ENCODE results near the gene CYBRD1. TPM values are rescaled to one million over a fixed set of nuclear protein-coding genes. Genes with fewer than 3 reads are reported as not detected.

CYBRD1 gene
- total RNA-seq, 1 experiment from 2014 or later, result 45.6 TPM

- DNase-seq (ENCODE audit: low read depth, low spot score), result no peak
- in situ Hi-C loops (cut with HindIII; ENCODE audit: low pct_unique_long_range_greater_than_20kb, low sequenced_read_pairs), result no loop called here
These were observed 56.0 kb downstream of the CYBRD1 start for GRCh38 chr2:171578127-171578803.

DNA sequence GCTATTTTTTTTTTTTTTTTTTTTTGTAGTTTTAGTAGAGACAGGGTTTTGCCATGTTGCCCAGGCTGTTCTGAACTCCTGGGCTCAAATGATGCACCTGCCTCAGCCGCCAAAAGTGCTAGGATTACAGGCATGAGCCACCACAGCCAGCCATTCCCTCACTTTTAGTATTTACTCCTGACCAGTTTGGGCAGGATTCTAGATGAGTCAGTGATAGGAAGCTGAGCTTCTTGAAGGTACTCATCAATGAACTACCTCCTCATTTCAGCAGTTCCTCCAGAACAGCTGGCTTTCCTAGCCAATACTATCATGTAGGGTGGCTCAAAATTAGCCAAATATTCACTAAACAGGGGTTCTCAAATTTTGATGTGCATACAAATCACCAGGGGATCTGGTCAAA lies 57.2 kb downstream of the CYBRD1 start:
- in situ Hi-C loops (cut with HindIII; ENCODE audit: low pct_unique_long_range_greater_than_20kb, low sequenced_read_pairs), result no loop called here
- DNase-seq (ENCODE audit: low read depth, low spot score), result no peak

- DNase-seq (ENCODE audit: low read depth, low spot score), result no peak
- in situ Hi-C loops (cut with HindIII; ENCODE audit: low pct_unique_long_range_greater_than_20kb, low sequenced_read_pairs), result no loop called here
These were observed 61.3 kb downstream of the CYBRD1 start for GRCh38 chr2:171583566-171583965.

DNA sequence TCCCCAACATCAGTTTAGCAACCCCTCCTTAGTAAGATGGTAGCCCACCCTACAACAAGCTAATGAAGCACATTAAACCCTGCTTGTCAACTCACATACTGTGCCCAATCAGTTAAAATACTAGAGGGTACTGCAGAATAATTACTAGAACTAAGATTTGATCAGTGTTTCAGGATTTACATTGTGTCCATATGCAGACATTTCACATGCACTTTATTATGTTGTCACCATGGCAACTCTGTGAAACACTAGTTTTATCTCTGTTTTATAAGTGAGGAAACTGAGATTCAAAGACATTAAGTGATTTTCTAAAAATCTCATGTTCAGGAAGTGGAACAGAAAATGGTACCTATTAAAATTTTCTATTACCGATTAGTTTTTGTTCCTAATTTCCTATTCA lies 61.7 kb downstream of the CYBRD1 start:
- in situ Hi-C loops (cut with HindIII; ENCODE audit: low pct_unique_long_range_greater_than_20kb, low sequenced_read_pairs), result no loop called here
- DNase-seq (ENCODE audit: low read depth, low spot score), result no peak

- DNase-seq (ENCODE audit: low read depth, low spot score), result no peak
- in situ Hi-C loops (cut with HindIII; ENCODE audit: low pct_unique_long_range_greater_than_20kb, low sequenced_read_pairs), result no loop called here
These were observed 64.9 kb downstream of the CYBRD1 start for GRCh38 chr2:171587132-171587531.

DNA sequence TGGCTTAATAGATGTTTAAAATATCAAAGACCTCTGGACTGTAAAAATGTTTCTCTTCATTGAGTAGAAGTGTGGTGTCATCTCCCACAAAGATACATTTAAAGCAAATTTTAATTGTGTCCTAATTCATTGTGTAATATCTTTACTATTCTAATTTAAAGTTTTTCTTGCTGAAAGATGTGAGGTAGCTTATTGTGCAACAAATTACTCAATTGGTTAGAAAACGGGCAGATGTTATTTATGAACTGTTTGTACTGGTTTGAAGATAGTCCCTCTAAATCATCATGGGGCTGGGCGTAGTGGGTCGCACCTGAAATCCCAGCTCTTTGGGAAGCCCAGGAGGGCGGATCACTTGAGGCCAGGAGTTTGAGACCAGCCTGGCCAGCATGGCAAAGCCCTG lies 65.3 kb downstream of the CYBRD1 start:
- DNase-seq (ENCODE audit: low read depth, low spot score), result no peak
- in situ Hi-C loops (cut with HindIII; ENCODE audit: low pct_unique_long_range_greater_than_20kb, low sequenced_read_pairs), result no loop called here

DNA sequence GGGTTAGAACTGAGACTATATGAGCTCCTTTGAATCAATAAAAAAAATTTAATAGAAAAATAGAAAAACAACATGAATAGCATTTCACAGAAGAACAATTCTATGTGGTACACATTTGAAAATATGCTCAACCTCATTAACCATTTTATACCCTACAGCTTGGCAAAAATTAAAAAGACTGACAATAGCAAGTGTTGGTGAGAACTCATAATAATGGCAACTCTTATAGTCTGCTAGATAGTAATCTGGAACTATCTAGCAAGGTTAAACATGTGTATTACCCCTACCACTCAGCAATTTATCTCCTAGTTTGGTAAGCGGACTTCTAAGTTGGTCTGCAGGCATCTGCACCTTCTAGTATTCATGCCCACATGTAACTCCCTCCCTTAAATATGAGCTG lies 67.8 kb downstream of the CYBRD1 start:
- in situ Hi-C loops (cut with HindIII; ENCODE audit: low pct_unique_long_range_greater_than_20kb, low sequenced_read_pairs), result no loop called here
- DNase-seq (ENCODE audit: low read depth, low spot score), result no peak

- in situ Hi-C loops (cut with HindIII; ENCODE audit: low pct_unique_long_range_greater_than_20kb, low sequenced_read_pairs), result no loop called here
- DNase-seq (ENCODE audit: low read depth, low spot score), result no peak
These were observed 69.8 kb downstream of the CYBRD1 start for GRCh38 chr2:171592036-171592555.

DNA sequence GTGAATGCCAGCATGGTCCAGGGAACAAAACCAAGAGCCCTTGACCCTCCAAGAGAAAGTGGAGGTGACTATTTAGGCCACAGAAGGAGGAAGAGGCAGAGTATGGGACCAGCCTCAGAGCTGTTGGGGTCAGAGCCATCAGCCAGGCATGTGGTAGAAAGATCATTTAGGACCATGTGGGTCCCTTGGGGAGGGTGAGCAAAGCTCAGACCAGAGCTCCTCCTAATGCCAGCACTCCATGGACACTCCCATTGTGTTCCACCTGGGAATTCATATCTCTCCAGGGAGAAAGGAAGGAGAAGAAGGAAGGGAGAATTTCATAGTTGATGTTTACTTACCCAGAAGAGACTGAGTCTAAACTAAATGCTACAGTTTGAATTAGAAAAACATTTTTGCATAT lies 73.2 kb downstream of the CYBRD1 start:
- in situ Hi-C loops (cut with HindIII; ENCODE audit: low pct_unique_long_range_greater_than_20kb, low sequenced_read_pairs), result no loop called here
- DNase-seq (ENCODE audit: low read depth, low spot score), result no peak

DNA sequence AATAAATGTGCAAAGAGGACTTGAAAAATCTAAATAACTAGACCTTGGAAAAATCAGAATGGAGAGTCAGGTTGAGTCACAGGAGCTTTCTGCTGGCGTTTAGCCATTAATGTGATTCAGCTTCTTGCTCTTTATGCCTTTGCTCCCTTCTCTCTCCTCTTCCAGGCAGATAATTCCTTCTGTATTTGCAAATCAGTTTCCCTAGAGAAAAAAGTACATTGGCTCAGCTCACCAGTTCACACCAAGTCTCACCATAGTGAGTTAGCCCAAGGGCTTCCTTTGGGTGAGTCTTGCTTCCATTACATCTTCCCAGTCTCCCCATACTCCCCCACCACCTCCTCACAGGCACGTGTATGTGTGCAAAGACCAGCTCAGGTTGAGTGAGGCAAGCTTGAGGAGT lies 73.6 kb downstream of the CYBRD1 start:
- DNase-seq (ENCODE audit: low read depth, low spot score), result no peak
- in situ Hi-C loops (cut with HindIII; ENCODE audit: low pct_unique_long_range_greater_than_20kb, low sequenced_read_pairs), result no loop called here

DNA sequence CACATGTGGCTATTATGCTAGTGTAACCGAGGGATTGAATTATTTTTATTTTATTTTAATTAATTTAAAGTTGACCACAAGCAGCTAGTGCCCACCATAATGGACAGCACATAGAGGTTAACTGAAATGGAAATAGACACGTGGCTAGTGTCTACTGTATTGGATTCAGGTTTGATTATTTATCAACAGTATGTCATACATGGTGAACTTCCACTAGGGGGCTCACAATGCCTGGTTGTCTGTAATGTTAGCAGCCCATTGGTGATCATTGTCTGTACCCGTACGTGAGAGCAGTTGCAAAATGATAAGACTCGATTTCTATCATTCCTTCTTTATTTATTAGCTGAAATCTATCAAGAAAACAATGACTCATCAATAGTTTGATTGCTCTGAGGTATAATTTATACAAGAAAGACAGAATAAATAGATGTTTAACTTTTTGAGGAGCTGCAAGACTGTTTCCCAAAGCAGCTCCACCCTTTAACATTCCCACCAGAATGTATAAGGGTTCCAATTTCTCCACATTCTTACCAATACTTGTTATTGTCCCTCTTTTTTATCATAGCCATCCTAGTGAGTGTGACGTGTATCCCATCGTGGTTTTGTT lies 76.5 kb downstream of the CYBRD1 start:
- in situ Hi-C loops (cut with HindIII; ENCODE audit: low pct_unique_long_range_greater_than_20kb, low sequenced_read_pairs), result no loop called here
- DNase-seq (ENCODE audit: low read depth, low spot score), result peak; percentile 76

DNA sequence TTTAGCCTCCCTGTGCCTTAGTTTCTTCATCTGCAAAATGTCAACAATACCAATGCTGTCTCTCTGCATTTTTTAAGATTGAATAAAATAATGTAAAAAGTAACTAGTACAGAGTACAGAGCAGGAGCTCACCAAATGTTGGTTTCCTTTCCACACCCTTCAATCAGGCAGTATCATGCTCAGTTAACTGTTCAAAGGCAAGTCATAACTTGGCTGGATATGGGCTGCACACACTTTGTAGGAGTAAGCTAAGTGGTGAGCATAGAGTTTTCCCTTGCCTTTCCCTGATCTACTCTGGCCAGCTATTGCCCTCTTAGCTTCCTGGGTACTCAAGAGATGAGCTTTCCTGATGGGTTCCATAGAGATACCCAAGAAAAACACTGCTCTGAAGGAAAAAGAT lies 77.9 kb downstream of the CYBRD1 start:
- no peak for DNase-seq (ENCODE audit: low read depth, low spot score)
- in situ Hi-C loops (cut with HindIII; ENCODE audit: low pct_unique_long_range_greater_than_20kb, low sequenced_read_pairs), result no loop called here

GRCh38 chr2:171602352-171602751 lies 80.1 kb downstream of the CYBRD1 start:
- in situ Hi-C loops (cut with HindIII; ENCODE audit: low pct_unique_long_range_greater_than_20kb, low sequenced_read_pairs), result no loop called here
- no peak for DNase-seq (ENCODE audit: low read depth, low spot score)

Small RNA genes within 50 kb of the gene (small RNA-seq; reads per million reads assigned to genes)
- 0 to 0.02 reads per million in 2 experiments for gene AC007969.2
- gene RPL21P38, result 0 reads per million in 2 experiments

Other genes starting within 250 kb of the CYBRD1 start
- 37.1 and 39.3 TPM in 2 replicates for gene METTL8, start 88.5 kb upstream of the CYBRD1 start, total RNA-seq (2014; rRNA removed; shearing (Covaris generic))
- 14.6 and 17.6 TPM in 2 replicates for gene DCAF17, start 88.2 kb upstream of the CYBRD1 start, total RNA-seq (2014; rRNA removed; shearing (Covaris generic))
- 59.1 and 66.9 TPM in 2 replicates for gene DYNC1I2, start 165.0 kb downstream of the CYBRD1 start, total RNA-seq (2014; rRNA removed; shearing (Covaris generic))